Measurements from ENCODE around the gene NSUN4. TPM values are rescaled to one million over a fixed set of nuclear protein-coding genes. Genes with fewer than 3 reads are reported as not detected.
"Not testable (repeated sequence)": the region's sequence is repeated elsewhere in the genome, so short reads cannot be mapped to it uniquely, and the experiment has no call there.

NSUN4 gene
- 10 to 100 TPM; 23.8 to 30.7 (median 27.4) TPM for polyA plus RNA-seq (ENCODE audit: insufficient read length in 4 of 4)

DNA sequence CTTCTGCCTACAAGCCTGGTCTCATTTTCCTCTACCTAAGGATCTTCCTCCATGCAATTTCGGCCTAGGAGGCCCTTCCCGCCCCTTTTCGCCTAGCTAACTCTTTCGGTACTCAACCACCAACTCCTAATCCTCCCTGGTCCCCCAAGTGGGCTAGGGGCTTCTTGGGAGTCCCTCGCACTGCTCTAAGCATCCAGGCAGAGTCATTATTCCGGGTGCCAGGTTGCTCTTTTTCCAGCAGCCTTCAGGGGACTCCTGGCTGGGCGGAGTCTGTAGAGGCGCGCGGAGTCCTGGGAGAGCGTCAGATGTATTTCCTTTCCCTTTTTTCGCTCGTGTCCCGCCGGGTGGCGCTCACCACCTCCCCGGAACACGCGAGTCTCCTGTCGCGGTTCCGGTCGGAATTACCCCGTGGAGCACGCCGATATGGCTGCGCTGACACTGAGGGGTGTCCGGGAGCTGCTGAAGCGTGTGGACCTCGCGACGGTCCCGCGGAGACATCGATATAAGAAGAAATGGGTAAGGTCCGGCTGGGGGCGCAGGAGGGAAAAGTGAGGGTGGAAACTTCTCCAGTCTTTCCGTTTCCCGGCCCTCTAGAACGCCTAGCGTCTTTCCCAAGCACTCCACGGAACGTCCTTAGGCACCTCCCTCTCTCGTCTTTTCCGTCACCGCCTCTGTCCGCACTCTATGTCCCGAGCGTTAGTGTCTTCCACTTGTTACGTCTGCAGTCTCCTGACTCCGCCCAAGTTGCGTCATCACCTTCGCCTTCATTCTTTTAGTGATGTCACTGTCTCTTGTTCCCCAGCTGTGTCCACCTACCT, at the start of gene NSUN4:
Gene NSUN4 (plus strand): TSS at position 404 of the 818 bp plus-strand sequence. CDS start 20 bp downstream, at position 424.
- DNase-seq (ENCODE audit: low read depth in 4 of 4, low spot score in 2 of 4) = peak; percentile 89 to 95 (median 92)

DNA sequence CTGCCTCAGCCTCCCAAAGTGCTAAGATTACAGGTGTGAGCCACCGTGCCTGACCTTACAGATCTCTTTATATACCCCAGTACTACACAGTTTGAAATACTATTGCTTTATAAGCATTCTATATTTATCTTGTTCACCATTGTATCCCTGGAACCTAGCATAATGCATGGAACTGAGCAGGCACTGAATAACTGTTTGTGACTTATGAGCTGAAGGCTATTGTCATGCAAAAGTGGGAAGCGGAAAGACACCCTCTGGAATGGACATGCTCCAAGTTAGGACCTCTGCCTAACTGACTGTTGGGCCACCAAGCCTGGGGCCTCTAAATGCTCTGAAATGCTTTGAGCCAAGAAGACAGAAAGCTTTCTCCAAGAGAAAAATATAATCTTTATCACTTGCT, 45.3 kb upstream of the NSUN4 start:
- DNase-seq (ENCODE audit: low read depth in 4 of 4, low spot score in 2 of 4) = no peak

DNA sequence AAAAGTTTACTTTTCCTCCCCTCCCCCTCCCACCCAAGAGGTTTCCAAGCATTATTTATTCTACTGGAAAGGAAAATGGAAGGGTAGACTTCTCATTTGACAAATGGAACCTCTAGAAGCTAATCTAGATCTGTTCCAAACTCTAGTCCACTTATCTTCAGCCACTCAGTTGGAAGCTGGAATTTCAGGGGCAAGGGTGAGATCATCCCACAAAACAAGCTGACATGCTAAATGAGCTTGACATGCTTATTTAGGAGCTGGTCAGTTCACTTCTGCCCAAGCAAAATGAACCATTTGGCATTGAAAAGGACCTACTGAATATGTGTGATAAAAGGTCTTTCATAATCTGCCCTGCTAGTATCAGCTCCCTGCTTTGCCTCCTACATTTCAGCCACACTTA, 42.2 kb upstream of the NSUN4 start:
- DNase-seq (ENCODE audit: low read depth in 4 of 4, low spot score in 2 of 4) = no peak

DNA sequence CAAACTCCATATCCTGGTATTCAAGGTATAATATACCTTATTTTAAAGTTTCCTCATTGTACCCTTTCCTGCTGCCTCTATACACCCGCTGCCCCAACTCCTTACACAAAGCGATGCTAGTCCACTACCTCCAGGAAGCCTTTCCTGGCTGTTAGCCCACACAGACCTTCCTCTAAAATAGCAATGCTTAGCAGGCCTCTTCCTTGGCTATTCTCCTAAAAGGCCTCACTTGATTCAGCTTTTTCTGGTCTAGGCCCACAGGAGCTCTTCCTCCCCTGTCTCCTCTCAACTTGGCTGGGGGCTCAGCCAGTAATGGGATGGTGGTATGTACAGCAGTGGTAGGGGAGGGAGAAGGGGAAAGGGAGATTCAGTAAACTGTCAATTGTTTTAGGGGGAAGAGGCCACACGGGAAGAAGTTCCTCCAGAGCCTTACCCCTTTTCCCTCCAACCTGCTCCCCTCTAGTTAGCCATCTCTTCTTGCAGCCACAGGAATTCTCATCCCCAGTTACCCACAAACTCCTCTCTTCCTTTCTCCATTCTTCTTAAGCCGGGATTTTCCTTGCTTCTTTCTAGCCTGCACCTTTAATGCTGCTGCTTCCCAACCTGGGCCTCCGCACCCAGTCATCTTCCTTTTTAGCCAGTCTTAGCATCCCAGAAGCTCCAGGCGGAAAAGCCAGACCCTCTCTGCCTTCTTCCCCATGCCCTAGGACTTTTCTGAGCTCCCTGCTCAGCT, 39.8 kb upstream of the NSUN4 start:
- DNase-seq (ENCODE audit: low read depth in 4 of 4, low spot score in 2 of 4) = no peak

DNA sequence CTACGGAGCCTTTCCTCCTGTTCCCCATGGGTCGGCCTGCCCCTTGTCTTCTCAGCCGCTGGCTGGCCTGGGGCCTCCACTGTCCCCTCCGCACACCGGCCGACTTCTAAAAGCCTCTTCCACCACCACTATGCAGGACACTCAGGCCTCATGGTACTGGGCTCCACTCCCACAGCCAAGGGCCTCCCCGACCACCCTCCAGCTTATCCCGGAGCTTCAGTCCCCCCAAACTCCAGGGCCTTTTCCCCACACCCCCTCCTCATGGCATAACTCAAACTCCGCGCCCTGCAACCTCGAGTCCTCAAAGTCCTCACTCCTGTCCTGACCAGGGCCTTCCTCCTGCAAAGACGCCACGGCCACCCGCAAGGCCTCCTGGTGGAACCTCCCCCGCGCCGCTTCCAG, 39.2 kb upstream of the NSUN4 start:
- peak in 1 of 4 donors; percentile 14 for DNase-seq (ENCODE audit: low read depth in 4 of 4, low spot score in 2 of 4)

DNA sequence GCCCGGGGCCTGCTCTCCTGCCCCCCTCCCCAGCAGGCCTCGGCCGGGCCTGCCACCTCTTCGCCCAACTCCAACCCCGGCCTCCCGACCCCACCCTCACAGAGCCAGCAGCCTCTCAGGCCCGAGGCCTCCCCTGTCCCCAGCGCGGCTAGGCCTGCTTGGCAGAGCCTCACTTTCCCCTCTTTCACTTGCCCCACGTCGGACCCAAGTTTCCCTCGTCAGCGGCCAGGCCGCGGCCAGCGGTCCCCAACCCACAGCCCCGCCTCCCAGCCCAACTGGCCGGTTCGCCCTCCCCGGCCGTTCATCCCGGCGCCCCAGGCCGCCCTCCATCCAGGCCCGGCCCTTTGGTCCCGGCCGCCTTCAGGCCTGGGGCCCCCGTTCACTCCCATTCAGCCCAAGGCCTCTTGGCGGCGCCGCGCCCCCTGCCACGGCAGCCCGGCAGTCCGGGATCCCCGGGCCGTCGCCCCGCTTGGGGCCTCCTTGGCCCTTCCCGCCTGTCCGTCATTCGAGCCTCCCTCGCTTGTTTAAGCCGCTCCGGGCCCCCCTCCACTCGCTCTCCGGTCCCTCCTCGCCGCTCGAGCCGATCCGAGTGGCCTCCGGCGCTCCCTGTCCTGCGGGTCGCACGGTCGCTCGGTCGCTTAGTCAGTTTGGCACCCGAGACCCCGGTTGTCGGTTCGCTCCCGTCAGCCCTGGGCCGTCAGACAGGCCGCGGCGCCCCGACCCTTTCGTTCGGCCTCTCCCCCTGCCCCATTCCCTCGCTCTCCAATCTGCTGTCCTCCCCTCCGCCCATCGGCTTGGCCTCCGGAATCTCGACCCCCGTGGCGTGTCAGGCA, 38.6 kb upstream of the NSUN4 start:
- DNase-seq (ENCODE audit: low read depth in 4 of 4, low spot score in 2 of 4) = peak; percentile 33 to 46 (median 44)

DNA sequence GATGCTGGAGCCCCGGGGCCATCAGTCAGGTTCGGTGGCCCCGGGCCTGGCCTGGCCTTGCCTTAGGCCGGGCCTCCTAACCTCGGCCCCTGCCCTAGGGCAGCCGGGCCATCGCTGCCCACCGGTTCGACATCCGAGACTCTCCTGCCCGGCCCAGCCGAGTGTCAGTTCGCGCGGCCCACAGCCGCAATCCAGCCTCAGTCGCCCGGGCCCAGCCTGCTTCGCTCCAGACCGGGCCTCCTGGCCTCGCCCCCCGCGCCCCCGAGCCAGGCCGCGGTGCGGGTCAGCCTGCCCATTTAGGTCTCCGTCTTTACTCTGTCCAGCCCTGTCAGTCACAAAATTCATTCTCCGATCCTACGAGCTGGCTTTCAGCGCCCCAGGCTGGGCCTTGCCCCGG, 38.0 kb upstream of the NSUN4 start:
- DNase-seq (ENCODE audit: low read depth in 4 of 4, low spot score in 2 of 4) = peak; percentile 25 to 59 (median 46)

DNA sequence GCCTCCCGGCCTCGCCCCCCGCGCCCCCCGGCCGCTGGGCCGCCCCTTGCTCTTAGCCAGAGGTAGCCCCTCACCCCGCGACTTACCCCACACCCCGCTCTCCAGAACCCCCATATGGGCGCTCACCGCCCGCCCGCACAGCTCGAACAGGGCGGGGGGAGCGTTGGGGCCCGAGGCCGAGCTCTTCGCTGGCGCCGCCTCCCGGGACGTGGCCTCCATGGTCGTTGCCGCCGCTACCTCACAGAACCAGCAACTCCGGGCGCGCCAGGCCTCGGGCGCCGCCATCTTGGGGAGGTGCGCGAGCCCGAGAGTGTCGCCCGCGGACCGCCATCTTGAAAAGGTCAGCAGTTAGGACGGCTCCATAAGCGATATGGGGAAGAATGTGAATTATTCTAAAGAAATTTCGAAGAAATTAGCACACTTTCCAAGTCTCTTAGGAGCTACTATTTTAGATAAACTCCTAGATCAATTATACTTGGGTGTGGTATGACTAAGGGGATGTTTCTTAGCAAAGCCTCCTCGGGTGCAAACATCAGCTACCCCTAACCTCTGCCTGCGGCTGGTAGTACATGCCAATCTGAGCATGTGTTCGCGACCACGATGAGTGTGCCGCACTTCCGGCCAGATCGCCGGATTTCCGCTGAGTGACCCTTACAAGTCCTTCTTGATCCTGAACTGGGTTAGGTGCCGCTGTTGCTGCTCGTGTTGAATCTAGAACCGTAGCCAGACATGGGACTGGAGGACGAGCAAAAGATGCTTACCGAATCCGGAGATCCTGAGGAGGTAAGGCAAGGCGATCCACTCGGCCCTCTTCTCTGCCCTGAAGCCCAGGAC, 37.4 kb upstream of the NSUN4 start, which contains the start of the genes LRRC41 and UQCRH:
Gene LRRC41 (minus strand): TSS at position 579 of the 834 bp plus-strand sequence. CDS start 294 bp downstream, at position 285.
Gene UQCRH (plus strand): TSS at position 661 of the 834 bp plus-strand sequence. CDS start 69 bp downstream, at position 730.
- DNase-seq (ENCODE audit: low read depth in 4 of 4, low spot score in 2 of 4) = peak; percentile 90 to 98 (median 94)

DNA sequence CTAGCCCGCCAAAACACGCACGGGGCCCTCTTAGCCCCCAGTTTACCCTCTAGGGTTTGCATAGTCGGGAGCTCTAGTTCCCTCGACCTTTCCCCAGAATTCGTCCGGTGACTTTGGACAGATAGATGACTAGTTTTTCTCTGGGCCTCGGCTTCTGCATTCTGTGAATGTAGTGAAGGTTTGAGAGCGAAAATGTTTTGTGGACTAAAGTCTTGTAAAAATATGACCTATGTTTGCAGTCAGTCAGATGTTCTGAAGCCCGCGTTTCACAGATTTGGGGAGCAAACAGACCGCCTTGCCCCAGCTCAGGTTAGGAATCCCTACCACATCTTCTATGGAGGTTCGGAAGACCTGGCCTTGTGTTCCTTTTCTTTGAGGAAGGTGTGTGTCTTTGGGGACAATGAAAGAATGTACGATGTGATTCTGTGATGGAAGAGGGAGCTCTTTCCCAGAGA, 36.7 kb upstream of the NSUN4 start:
- DNase-seq (ENCODE audit: low read depth in 4 of 4, low spot score in 2 of 4) = peak in 2 of 4 donors; percentile 26 to 45

DNA sequence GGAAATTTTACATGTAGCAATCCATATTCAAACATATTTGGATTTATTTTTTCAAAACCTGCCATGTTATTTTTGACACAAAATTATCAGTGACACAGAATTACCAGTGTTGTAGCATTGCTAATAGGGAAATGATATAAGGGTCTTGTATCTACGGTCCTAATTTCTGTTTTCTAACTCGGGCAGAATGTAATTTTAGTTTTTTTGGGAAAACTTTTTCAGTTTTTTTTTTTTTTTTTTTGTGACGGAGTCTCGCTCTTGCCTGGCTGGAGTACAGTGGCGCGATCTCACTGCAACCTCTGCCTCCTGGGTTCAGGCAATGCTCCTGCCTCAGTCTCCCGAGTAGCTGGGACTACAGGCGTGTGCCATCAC, 34.5 kb upstream of the NSUN4 start:
- no peak for DNase-seq (ENCODE audit: low read depth in 4 of 4, low spot score in 2 of 4)

DNA sequence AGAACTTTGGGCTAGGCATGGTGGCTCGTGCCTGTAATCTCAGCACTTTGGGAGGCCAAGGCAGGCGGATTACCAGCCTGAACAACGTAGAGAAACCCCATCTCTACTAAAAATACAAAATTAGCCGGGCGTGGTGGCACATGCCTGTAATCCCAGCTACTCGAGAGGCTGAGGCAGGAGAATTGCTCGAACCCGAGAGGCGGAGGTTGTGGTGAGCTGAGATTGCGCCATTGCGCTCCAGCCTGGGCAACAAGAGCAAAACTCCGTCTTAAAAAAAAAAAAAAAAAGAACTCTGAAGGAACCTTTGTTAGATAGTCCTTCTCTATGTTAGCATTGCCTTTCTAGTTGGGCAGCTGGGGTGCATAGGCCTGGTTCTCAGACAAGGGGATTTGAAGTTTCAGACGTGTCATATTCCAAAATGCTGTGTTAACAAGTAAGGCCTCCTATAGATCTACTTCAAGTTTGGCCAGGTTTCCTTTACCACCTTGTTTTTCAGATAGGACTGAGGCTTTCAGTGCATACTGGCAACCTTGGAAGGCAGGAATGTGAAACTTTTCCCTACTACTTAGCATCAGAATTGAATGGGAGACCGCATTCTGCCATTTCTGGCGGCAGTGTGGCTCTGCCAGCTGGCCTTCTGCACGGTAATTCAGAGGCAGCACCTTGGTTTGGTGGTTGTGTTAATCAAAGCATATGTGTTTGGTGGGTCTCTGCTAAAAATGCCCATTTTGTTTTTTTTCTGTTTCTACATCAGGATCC, 31.0 kb upstream of the NSUN4 start:
- no peak for DNase-seq (ENCODE audit: low read depth in 4 of 4, low spot score in 2 of 4)

DNA sequence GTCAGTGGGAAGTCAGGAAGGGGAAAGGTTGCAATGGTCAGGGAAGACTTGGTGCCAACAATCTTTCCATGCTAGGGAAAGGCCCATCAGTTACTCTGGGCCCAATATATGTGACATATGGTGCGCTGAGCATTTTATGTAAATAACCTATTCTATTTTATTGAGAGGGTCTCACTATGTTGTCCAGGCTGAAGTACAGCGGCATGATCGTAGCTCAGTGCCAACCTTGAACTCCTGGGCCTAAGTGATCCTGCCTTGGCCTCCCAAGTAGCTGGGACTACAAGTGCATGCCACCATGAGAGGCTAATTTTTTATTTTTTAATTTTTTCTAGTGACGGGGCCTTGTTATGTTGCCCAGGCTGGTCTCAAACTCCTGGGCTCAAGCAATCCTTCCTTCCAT, 30.3 kb upstream of the NSUN4 start:
- no peak for DNase-seq (ENCODE audit: low read depth in 4 of 4, low spot score in 2 of 4)

DNA sequence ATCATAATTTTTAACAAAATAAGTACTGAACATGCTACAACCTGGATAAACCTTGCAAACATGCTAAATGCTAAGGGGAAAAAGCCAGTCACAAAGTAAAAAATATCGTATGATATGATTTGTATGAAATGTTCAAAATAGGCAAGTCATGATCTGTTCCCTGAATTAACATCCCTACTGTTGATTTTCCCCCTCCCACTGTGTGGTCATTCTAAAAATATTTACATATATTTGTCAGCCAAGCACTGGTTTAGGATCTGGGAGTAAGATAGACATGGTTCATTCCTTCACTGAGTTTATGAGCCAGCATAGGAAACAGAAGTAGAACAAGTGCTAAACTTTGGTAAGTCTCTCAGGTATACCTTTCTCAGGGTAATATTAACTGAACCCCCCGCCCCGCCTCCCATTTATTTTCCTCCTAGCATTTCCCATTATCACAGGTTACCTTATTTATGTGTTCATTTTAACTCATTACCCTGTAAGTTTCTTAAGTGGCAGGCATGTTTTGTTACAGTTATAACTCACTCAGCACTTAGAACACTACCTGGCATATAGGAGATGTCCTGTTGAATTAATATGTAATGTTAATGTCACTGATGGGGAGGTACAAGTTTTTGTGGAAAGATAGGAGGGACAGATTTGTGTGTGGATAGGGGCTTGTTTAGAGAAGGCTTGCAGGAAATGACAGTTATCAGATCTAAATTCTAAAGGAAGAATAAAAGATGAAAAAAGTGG, 24.8 kb upstream of the NSUN4 start:
- no peak for DNase-seq (ENCODE audit: low read depth in 4 of 4, low spot score in 2 of 4)

DNA sequence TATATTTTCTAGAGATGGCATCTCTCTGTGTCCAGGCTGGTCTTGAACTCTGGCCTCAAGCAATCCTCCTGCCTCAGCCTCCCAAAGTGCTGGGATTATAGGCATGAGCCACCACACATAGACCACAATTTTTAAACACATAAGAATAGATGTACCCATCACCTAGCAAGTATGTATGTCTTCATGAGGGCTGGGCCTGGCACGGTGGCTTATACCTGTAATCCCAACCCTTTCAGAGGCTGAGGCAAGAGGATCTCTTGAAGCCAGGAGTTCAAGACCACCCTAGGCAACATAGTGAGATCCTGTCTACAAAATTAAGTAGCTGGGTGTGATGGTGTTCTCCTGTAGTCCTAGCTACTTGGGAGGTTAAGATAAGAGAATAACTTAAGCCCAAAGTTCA, 23.3 kb upstream of the NSUN4 start:
- no peak for DNase-seq (ENCODE audit: low read depth in 4 of 4, low spot score in 2 of 4)

DNA sequence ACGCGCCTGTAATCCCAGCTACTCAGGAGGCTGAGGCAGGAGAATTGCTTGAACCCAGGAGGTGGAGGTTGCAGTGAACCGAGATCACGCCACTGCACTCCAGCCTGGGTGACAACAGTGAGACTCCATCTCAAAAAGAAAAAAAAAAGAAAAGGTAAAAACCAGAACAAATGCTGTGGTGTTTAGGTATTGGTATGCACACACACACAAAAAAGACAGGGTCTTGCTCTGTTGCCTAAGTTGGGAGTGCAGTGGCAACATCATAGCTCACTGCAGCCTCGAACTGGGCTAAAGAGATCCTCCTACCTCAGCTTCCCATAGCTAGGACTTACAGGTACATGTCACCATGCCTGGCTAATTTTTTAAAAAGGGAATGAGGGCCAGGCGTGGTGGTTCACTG, 21.3 kb upstream of the NSUN4 start:
- DNase-seq (ENCODE audit: low read depth in 4 of 4, low spot score in 2 of 4) = not testable (repeated sequence)

DNA sequence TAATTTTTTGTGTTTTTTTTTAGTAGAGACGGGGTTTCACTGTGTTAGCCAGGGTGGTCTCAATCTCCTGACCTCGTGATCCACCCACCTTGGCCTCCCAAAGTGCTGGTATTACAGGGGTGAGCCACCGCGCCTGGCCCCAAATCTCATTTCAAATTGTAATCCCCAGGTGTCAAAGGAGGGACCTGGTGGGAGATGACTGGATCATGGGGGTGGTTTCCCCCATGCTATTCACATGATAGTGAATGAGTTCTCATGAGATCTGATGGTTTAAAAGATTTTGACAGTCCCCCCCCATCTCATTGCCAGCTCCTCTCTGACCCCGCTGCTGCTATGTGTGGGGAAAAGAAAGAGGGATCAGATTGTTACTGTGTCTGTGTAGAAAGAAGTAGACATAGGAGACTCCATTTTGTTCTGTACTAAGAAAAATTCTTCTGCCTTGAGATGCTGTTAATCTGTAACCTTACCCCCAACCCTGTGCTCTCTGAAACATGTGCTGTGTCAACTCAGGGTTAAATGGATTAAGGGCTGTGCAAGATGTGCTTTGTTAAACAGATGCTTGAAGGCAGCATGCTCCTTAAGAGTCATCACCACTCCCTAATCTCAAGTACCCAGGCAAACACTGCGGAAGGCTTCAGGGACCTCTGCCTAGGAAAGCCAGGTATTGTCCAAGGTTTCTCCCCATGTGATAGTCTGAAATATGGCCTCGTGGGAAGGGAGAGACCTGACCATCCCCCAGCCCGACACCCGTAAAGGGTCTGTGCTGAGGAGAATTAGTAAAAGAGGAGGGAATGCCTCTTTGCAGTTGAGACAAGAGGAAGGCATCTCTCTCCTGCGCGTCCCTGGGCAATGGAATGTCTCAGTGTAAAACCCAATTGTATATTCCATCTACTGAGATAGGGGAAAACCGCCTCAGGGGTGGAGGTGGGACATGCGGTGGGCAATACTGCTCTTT, 20.4 kb upstream of the NSUN4 start:
- DNase-seq (ENCODE audit: low read depth in 4 of 4, low spot score in 2 of 4) = not testable (repeated sequence)

DNA sequence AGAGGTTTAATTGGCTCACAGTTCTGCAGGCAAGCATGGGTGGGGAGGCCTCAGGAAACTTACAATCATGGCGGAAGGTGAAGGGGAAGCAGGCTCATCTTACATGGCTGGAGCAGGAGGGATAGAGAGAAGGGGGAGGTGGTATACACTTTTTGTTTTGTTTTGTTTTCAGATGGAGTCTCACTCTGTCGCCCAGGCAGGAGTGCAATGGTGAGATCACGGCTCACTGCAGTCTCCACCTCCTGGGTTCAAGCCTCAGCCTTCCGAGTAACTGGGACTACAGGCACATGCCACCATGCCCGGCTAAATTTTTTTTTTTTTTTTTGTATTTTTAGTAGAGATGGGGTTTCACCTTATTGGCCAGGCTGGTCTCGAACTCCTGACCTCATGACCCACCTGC, 18.4 kb upstream of the NSUN4 start:
- DNase-seq (ENCODE audit: low read depth in 4 of 4, low spot score in 2 of 4) = not testable (repeated sequence)

Data from left renal cortex interstitium (tissue), 4 donors.